Psoas muscle (tissue), 8 donors: ENCODE data around the gene MRPL50. TPM values are rescaled to one million over a fixed set of nuclear protein-coding genes. Genes with fewer than 3 reads are reported as not detected.

Experiments
- ATAC-seq, 4 donors: fragments of 200-7000 bp; cut with Tn5 transposase; one replicate each; pipeline ENCODE4 v1.9.1; 2020; ENCODE audit warnings: moderate library complexity in 3 of 4, mild to moderate bottlenecking in 2 of 4
- DNase-seq, 2 donors: peaks; one replicate each; pipeline ENCODE4 v3.0.0-alpha.2; 2020
- H3K27ac ChIP-seq: fragments of 200-600 bp; one replicate; pipeline ENCODE4 v1.8.0; 2022
- H3K27me3 ChIP-seq, 3 donors: fragments of 200-600 bp in 1 of 3; one replicate each; pipeline versions ENCODE4 v1.6.1 to v1.8.0; 2013 to 2022; ENCODE audit warnings: low read length in 2 of 3, mild to moderate bottlenecking in 2 of 3, moderate library complexity in 1 of 3; ENCODE audit not compliant: insufficient read depth in 3 of 3
- H3K36me3 ChIP-seq, 2 donors: fragments of 200-600 bp in 1 of 2; one replicate each; pipeline versions ENCODE4 v1.6.1 to v1.8.0; 2013 to 2022; ENCODE audit warnings: low read depth in 1 of 2, mild to moderate bottlenecking in 1 of 2, moderate library complexity in 1 of 2; ENCODE audit not compliant: insufficient read depth in 1 of 2
- H3K4me1 ChIP-seq: fragments of 200-600 bp; one replicate; pipeline ENCODE4 v1.8.0; 2022
- H3K4me3 ChIP-seq: fragments of 200-600 bp; one replicate; pipeline ENCODE4 v1.8.0; 2022; ENCODE audit warnings: mild to moderate bottlenecking
- H3K9me3 ChIP-seq: fragments of 200-600 bp; one replicate; pipeline ENCODE4 v1.8.0; 2022
- CTCF ChIP-seq: fragments of 200-600 bp; IDR thresholded peaks from one replicate; pipeline ENCODE4 v1.8.0; 2022; ENCODE audit warnings: antibody characterized with exemption
- WGBS, 3 donors: extraction: QIAGEN DNeasy Blood & Tissue Kit; methylation state at CpG; one replicate each; pipeline versions ENCODE4 v1.1.6 to v1.1.7; 2013; 5-methylcytosine and 5-hydroxymethylcytosine counted together
- intact Hi-C, 2 donors: fragments of 100-400 bp; cut with DNase I; formaldehyde crosslinking; loops; one replicate each; pipeline versions ENCODE4 v1.11.0 to v1.14.2; 2022
- polyA plus RNA-seq, 3 donors: library from polyadenylated mRNA; stranded (reverse); fragments of 200-250 nt; gene quantifications; one replicate each; pipeline ENCODE4 v1.2.3, GENCODE V29; 2013
- total RNA-seq, 4 donors: library from RNA; stranded (reverse); fragmentation: NEBNext Ultra II Directional in 2 of 4; extraction: Animal tissue kit (Norgen Biotek cat#: 25700) in 2 of 4; gene quantifications; one replicate each; pipeline versions ENCODE4 v1.2.1 to v1.2.4, GENCODE V29; 2021 to 2023
- donor health status: healthy with polysubstance abuse.
- donor health status: DM: no; HTN: no; CAD: no; lungs with moderate emphysema.
- donor health status: Bipolar disorder and iron deficiency.
- donor health status: healthy.
- donor health status: DM: yes; HTN: yes; CAD: no.
- donor health status: DM: no; HTN: no; CAD: no.
- donor health status: DM: no; HTN: no; CAD: no.
- donor health status: DM: yes; HTN: yes; CAD: no.

Gene MRPL50
- total and polyA plus RNA-seq, 7 donors: 8.6 to 19.9 (median 12.9) TPM

- Histone ChIP-seq H3K27me3 (no peaks in the 10 kb centered on the region), H3K9me3 (peaks cover 70% of the 10 kb centered on the region), H3K36me3 (peaks cover 0 to 3% of the 10 kb centered on the region in 2 donors), H3K4me3 (no peak overlapping the region), H3K27ac (no peak overlapping the region), H3K4me1 (no peaks in the 10 kb centered on the region)
- ATAC-seq (no peak), DNase-seq (no peak)
- intact Hi-C loops: no loop called here
- no peak for TF ChIP-seq CTCF
Observed at GRCh38 chr9:101414839-101415238, 16.4 kb upstream of the MRPL50 start.

GRCh38 chr9:101409079-101409477 is 10.7 kb upstream of the MRPL50 start:
- Histone ChIP-seq H3K9me3 (peaks cover 99% of the 10 kb centered on the region), H3K36me3 (peaks cover 34 to 54% of the 10 kb centered on the region in 2 donors), H3K27me3 (no peaks in the 10 kb centered on the region), H3K27ac (no peak overlapping the region), H3K4me1 (no peaks in the 10 kb centered on the region), H3K4me3 (no peak overlapping the region)
- ATAC-seq: peak in 3 of 4 donors; percentile 40 to 46 (median 44)
- no peak for TF ChIP-seq CTCF
- intact Hi-C loops: no loop called here
- DNase-seq: no peak
- 97 to 99% (median 98%) methylated on average over 4 of the region's 4 CpGs for WGBS, 3 donors

- Histone ChIP-seq H3K4me3 (no peak overlapping the region), H3K36me3 (peaks cover 39 to 60% of the 10 kb centered on the region in 2 donors), H3K27me3 (no peaks in the 10 kb centered on the region), H3K27ac (no peak overlapping the region), H3K9me3 (peaks cover 95% of the 10 kb centered on the region), H3K4me1 (no peaks in the 10 kb centered on the region)
- ATAC-seq (peak in 1 of 4 donors; percentile 42), DNase-seq (no peak)
- WGBS, 3 donors: 98 to 99% (median 98%) methylated on average over 5 of the region's 5 CpGs
- no peak for TF ChIP-seq CTCF
- intact Hi-C loops: no loop called here
Observed at GRCh38 chr9:101408374-101409078, 10.1 kb upstream of the MRPL50 start.

GRCh38 chr9:101403516-101404285 is 5.3 kb upstream of the MRPL50 start:
- no peak overlapping the region for H3K4me3 ChIP-seq
- peaks cover 23% of the 10 kb centered on the region for H3K4me1 ChIP-seq
- intact Hi-C loops: no loop called here
- WGBS, 3 donors: 94 to 95% (median 95%) methylated on average over 9 of the region's 9 CpGs
- no peak overlapping the region for H3K27ac ChIP-seq
- DNase-seq (no peak), ATAC-seq (no peak)
- H3K36me3 ChIP-seq: peaks cover 46 to 87% of the 10 kb centered on the region in 2 donors
- peaks cover 47% of the 10 kb centered on the region for H3K9me3 ChIP-seq
- TF ChIP-seq CTCF: no peak
- no peaks in the 10 kb centered on the region for H3K27me3 ChIP-seq
